Lower leg skin (tissue), 3 donors: ENCODE measurements around the gene PDIA6.

Experiments used
- POLR2A ChIP-seq, 2 donors: fragments of 450-650 bp; IDR thresholded peaks; one replicate each; pipeline ENCODE4 v1.6.1; 2016 to 2017; ENCODE audit warnings: antibody characterized with exemption in 2 of 2, mild to moderate bottlenecking in 1 of 2, moderate library complexity in 1 of 2
- TF ChIP-seq, protein P1 (sequence below), 3 donors: fragments of 450-650 bp; IDR thresholded peaks; one replicate each; pipeline ENCODE4 v1.5.1; 2016; ENCODE audit warnings: antibody characterized with exemption in 3 of 3, mild to moderate bottlenecking in 3 of 3, moderate library complexity in 2 of 3

DNA sequence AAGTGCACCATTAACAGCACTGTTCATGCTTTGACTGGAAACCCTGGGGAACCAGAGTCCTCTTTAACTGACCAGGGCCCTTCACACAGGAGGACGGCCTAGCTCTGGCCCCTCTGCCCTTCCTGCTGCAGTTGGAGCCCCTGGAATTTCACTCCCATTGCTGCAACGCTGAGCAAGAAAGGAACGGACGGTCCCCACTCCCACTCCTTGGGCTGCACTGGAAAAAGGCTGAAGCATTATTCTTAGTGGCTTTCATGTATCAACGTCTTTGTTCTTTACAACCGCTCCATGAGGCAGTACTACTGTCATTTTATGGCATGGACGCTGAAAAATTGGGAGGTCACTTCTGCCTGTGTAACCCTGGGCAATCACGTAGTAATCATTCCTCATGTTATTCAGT lies 9.9 kb downstream of the PDIA6 start:
- TF ChIP-seq, protein P1, sequence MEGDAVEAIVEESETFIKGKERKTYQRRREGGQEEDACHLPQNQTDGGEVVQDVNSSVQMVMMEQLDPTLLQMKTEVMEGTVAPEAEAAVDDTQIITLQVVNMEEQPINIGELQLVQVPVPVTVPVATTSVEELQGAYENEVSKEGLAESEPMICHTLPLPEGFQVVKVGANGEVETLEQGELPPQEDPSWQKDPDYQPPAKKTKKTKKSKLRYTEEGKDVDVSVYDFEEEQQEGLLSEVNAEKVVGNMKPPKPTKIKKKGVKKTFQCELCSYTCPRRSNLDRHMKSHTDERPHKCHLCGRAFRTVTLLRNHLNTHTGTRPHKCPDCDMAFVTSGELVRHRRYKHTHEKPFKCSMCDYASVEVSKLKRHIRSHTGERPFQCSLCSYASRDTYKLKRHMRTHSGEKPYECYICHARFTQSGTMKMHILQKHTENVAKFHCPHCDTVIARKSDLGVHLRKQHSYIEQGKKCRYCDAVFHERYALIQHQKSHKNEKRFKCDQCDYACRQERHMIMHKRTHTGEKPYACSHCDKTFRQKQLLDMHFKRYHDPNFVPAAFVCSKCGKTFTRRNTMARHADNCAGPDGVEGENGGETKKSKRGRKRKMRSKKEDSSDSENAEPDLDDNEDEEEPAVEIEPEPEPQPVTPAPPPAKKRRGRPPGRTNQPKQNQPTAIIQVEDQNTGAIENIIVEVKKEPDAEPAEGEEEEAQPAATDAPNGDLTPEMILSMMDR (IDR thresholded peaks at IDR 0.05), result no peak
- TF ChIP-seq POLR2A (IDR thresholded peaks at IDR 0.05), result no peak
